Activated CD8-positive, alpha-beta memory T cell treated with anti-CD3 and anti-CD28 coated beads for 48 hours (primary cell): ENCODE results near the gene TTC9B.

ENCODE experiments used
- DNase-seq, 3 experiments: peaks; one replicate each; pipeline ENCODE4 v3.0.0-alpha.2; 2020; ENCODE audit warnings: low read depth in 2 of 3, low spot score in 2 of 3

TTC9B gene

DNA sequence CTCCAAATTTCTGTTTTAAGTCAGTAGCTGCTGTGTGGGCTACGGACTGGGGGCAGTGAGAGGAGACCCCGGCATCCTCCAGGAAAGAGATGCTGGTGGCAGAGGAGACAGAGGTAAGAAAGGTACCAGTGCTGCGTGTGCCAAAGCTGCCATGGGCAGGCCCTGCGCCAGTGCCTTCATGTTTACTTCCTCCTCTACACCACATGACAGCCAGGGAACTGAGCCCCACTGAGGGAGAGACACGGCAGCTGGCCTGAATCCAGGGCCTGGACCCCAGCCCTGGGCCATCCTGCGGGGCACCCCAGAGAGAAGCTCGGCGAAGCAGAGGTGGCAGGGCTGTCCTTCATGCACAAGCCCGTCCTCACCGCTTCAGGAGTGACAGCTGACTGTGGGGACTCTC lies 31.0 kb upstream of the TTC9B start:
- no peak for DNase-seq

DNA sequence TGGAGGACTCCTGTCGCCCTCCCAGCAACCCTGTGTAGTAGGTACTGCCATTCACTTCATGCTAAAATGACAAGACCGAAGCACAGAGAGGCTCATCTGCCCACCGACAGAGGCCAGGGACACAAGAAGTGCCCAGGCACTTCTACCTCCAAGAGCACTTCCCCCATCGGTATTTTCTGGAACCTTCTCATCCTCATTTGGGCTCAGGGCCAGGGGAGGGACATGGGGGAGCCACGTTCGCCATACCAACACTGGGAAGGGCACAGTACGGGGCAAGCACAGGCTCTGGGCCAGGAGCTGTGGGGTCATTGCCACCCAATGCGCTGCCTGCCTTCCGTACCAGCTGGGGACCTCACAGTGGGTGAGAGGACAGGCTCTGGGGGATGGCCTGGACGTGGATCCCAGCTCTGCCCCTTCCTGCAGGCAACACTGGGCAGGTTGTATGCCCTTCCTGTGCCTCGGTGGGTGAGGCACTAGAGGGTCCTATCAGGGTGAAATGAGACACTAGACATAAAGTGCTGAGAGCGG lies 29.6 kb upstream of the TTC9B start:
- no peak for DNase-seq

DNA sequence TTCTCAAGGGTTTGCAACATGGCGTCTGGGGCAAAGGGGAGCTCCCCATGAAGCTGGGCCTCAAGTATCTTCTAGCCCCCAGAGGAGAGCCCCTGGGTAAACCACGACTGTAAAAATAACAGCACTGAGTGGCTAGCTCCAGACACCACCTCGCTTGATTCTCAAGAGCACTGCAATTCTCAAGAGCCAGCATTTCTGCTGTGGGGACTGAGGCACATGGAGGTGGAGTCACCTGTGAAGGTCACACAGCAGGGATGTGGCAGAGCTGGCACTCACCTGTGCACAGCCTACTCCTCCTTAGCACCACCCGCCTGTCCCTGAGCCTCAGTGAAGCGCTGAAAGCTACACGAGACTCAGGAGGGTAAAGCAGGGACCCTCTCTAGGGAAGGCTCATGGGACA lies 29.0 kb upstream of the TTC9B start:
- DNase-seq, result no peak

DNA sequence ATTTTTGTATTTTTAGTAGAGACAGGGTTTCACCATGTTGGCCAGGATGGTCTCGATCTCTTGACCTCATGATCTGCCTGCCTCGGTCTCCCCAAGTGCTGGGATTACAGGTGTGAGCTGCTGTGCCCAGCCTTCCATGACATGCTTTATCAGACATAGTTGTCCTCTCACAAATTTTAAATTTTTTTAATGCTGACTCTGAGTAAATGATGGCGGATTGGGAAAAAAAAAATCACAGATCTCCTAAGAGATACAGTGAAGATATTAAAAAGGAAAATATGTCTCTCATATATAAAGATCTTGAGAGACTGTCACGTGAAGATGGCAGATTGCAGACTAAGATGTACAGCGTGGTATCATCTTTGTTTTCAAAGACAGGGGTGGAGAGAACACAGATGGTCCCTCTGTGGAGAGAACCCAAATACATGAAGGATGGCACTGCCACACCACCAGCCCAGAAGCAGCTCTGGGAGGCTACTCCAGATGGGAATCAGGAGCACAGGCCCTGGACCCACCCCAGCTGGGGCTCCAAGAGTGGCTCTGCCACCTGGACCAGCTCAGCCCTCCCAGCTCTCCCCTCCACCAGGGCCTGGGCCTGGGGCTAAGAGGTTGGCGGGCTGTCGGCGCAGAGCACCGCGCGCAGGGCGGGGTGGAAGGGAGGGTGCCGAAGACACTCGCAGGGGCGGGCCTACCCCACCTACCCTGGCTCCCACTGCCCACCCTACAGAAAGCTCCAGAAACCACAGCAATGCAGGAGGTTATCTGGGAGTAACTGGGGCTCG lies 28.3 kb upstream of the TTC9B start:
- no peak for DNase-seq

- no peak for DNase-seq
Observed at GRCh38 chr19:40245506-40246128, 27.4 kb upstream of the TTC9B start.

DNA sequence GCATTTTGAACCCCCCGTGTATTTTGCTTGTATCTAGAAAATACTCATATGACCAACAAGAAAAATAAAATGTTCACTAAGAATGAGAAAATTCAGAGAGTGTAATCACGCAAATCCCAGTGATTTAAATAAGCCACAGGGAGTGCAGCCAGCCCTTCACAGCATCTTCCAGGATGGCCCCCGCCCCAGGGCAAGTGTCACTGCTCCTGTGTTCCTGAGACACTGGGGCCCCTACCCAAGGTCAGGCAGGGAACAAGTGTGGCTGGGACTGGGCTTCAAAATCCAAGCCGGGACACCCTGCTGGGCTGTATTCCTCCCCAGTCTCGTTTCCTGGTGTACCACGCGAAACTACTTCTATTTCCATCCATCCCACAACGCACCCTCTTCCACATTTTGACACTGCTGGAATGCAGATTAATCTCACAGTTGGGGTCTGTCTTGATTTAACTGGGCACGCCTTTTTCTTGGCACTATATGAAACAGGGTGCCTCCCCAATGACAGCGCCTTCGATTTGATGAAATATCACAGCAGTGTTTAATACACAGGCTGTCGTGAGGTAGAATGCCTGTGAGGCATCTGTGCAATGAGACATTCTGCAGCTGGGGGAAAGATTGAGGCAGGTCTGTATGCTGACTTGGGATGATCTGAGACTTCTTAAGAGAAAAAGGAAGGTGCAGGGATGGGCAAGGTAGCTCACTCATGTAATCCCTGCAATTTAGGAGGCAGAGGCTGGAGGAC lies 26.6 kb upstream of the TTC9B start:
- DNase-seq, result no peak

- DNase-seq, result no peak
Observed at GRCh38 chr19:40243181-40243580, 25.0 kb upstream of the TTC9B start.

DNA sequence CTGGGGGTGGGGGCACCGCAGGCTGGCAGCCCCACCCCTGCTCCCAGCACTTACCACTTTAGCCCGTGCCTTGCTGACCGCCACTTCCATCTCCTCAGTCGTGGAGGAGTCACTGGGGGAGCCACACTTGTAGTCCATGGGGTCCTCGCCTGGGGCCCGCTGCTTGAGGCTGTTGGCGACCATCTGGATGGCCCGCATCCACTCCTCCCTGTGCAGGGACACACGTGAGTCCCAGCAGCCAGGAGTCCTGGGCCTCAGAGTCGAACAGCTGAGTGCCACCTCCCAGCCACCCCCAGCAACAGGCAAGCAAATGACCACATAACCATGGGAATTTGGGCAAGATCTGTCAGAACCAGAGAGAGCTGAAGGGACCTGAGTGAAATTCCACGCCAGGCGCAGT lies 24.3 kb upstream of the TTC9B start:
- no peak for DNase-seq

DNA sequence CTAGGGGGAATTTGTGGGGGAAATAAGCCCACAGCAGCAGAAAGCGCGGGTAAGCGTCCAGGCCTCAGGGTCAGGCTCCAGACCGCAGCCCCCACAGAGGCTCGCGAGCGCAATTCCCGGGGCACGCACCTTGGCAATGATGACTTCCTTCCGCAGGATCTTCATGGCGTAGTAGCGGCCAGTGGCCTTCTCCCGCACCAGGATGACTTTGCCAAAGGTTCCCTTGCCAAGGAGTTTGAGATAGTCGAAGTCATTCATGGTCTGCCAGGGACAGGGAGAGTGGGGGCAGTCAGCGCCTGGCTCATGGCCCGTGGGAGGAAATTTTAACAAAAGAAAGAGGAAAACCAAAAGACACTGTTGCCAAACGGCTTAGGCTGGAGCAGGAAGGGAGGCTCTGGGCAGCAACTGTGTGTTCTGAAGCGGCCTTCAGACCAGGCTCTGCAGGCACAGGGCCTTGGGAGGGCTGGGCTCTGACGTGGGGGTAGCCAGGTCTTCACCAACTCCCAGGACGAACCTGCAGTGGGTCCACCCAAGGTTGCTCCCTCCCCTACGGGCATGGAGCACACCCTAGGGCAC lies 23.7 kb upstream of the TTC9B start:
- no peak for DNase-seq

- DNase-seq, result no peak
Observed at GRCh38 chr19:40241125-40241808, 23.1 kb upstream of the TTC9B start.

DNA sequence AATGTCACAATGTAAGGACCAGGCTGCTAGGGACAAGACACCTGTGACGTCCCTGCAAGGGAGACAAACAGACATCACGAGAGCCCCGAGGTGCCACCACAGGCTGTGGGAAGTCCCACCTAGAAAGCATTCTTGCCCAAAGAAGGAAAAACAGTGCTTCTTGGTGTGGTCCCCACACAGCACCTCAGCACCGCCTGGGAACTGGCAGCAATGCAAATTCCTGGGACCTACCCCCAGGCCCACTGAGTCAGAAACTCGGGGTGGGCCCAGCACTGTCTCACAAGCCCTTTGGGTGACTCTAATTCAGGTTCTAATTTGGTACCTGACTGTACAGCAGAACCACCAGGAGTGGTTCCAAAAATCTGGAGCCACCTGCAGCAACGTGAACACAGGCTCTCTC lies 22.1 kb upstream of the TTC9B start:
- no peak for DNase-seq

GRCh38 chr19:40239415-40240226 lies 21.4 kb upstream of the TTC9B start:
- no peak for DNase-seq

DNA sequence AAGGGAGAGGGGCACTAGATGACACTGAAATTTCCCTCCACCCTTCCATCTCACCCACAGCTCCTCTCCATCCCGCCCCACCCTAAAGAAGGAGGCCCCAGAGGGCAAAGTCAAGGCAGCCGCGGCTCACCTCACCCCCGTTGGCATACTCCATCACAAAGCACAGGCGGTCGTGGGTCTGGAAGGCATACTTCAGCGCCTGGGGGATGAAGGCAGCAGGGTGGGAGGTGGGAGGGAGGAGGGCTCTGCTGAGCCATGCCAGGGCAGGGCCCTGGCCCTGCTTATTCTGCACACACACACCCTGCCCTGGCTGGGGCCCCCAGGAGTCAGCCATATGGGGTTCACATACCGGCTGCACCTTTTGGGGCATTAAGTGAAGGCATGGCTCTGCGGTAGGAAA lies 20.6 kb upstream of the TTC9B start:
- no peak for DNase-seq

DNA sequence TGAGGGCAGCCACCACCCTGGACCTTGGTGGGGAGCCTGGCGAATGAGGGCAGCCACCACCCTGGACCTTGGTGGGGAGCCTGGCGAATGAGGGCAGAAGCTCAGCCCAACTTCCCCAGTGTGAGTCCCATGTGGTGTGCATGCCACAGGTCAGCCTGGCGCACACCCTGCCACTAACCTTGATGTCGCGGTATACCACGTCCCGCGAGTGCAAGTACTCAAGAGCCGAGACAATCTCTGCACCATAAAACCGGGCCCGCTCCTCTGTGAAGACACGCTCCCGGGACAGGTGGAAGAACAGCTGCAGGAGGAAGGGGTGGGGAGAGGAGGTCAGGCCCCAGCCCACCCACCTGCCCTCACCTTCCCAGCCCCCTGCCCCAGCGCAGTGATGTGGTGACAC lies 19.6 kb upstream of the TTC9B start:
- no peak for DNase-seq

GRCh38 chr19:40236366-40236765 lies 18.2 kb upstream of the TTC9B start:
- no peak for DNase-seq

- DNase-seq, result no peak
Observed at GRCh38 chr19:40236026-40236355, 17.8 kb upstream of the TTC9B start.

- no peak for DNase-seq
Observed at GRCh38 chr19:40235238-40236025, 17.2 kb upstream of the TTC9B start.

GRCh38 chr19:40234429-40235237 lies 16.4 kb upstream of the TTC9B start:
- no peak for DNase-seq
